ENCODE data around the gene MGME1.

Gene MGME1

GRCh38 chr20:18004384-18005031 is 35.7 kb downstream of the MGME1 start:
- Histone ChIP-seq H3K36me3 (no peaks in the 10 kb centered on the region), H3K27me3 (ENCODE audit: insufficient read depth, low read depth, severe bottlenecking) (no peaks in the 10 kb centered on the region), H3K27ac (no peak overlapping the region), H3K4me3 (ENCODE audit: low read depth, low read length) (no peak overlapping the region), H3K9me3 (ENCODE audit: severe bottlenecking) (no peaks in the 10 kb centered on the region)
- no peak for TF ChIP-seq CTCF (IDR thresholded peaks at IDR 0.05; ENCODE audit: low read depth, low read length)
- DNase-seq = peak; percentile 39

- H3K9me3 ChIP-seq (ENCODE audit: severe bottlenecking) = no peaks in the 10 kb centered on the region
- H3K36me3 ChIP-seq = no peaks in the 10 kb centered on the region
- DNase-seq = no peak
- no peak overlapping the region for H3K4me3 ChIP-seq (ENCODE audit: low read depth, low read length)
- H3K27ac ChIP-seq = no peak overlapping the region
- no peak for TF ChIP-seq CTCF (IDR thresholded peaks at IDR 0.05; ENCODE audit: low read depth, low read length)
- no peaks in the 10 kb centered on the region for H3K27me3 ChIP-seq (ENCODE audit: insufficient read depth, low read depth, severe bottlenecking)
These were observed 36.6 kb downstream of the MGME1 start for GRCh38 chr20:18005170-18005989.

- TF ChIP-seq CTCF (IDR thresholded peaks at IDR 0.05; ENCODE audit: low read depth, low read length) = no peak
- Histone ChIP-seq H3K27ac (no peak overlapping the region), H3K4me3 (ENCODE audit: low read depth, low read length) (no peak overlapping the region), H3K9me3 (ENCODE audit: severe bottlenecking) (no peaks in the 10 kb centered on the region), H3K36me3 (no peaks in the 10 kb centered on the region), H3K27me3 (ENCODE audit: insufficient read depth, low read depth, severe bottlenecking) (no peaks in the 10 kb centered on the region)
- no peak for DNase-seq
These were observed 37.2 kb downstream of the MGME1 start for GRCh38 chr20:18005990-18006364.

- no peak overlapping the region for H3K27ac ChIP-seq
- DNase-seq = no peak
These were observed 37.9 kb downstream of the MGME1 start for GRCh38 chr20:18006684-18007083.

GRCh38 chr20:18007534-18008292 is 38.9 kb downstream of the MGME1 start:
- Histone ChIP-seq H3K27me3 (ENCODE audit: insufficient read depth, low read depth, severe bottlenecking) (no peaks in the 10 kb centered on the region), H3K36me3 (no peaks in the 10 kb centered on the region), H3K4me3 (ENCODE audit: low read depth, low read length) (no peak overlapping the region), H3K27ac (no peak overlapping the region), H3K9me3 (ENCODE audit: severe bottlenecking) (no peaks in the 10 kb centered on the region)
- TF ChIP-seq CTCF (IDR thresholded peaks at IDR 0.05; ENCODE audit: low read depth, low read length) = no peak
- no peak for DNase-seq

More at GRCh38 chr20:18006684-18007083, 37.9 kb downstream of the MGME1 start:
- H3K4me3 ChIP-seq (ENCODE audit: low read depth, low read length) = no peak overlapping the region
- H3K36me3 ChIP-seq = no peaks in the 10 kb centered on the region
- no peaks in the 10 kb centered on the region for H3K27me3 ChIP-seq (ENCODE audit: insufficient read depth, low read depth, severe bottlenecking)
- no peaks in the 10 kb centered on the region for H3K9me3 ChIP-seq (ENCODE audit: severe bottlenecking)
- no peak for TF ChIP-seq CTCF (IDR thresholded peaks at IDR 0.05; ENCODE audit: low read depth, low read length)
